SH-SY5Y (cell line): ENCODE data around the gene MC1R.

Source experiments
- GATA2 ChIP-seq: IDR thresholded peaks from 2 replicates; pipeline ENCODE4 v1.6.1; 2011; ENCODE audit warnings: mild to moderate bottlenecking, low read depth, low read length
- GATA3 ChIP-seq: IDR thresholded peaks from 2 replicates; pipeline ENCODE4 v1.6.1; 2011; ENCODE audit warnings: low read depth, mild to moderate bottlenecking, low read length, moderate library complexity

DNA sequence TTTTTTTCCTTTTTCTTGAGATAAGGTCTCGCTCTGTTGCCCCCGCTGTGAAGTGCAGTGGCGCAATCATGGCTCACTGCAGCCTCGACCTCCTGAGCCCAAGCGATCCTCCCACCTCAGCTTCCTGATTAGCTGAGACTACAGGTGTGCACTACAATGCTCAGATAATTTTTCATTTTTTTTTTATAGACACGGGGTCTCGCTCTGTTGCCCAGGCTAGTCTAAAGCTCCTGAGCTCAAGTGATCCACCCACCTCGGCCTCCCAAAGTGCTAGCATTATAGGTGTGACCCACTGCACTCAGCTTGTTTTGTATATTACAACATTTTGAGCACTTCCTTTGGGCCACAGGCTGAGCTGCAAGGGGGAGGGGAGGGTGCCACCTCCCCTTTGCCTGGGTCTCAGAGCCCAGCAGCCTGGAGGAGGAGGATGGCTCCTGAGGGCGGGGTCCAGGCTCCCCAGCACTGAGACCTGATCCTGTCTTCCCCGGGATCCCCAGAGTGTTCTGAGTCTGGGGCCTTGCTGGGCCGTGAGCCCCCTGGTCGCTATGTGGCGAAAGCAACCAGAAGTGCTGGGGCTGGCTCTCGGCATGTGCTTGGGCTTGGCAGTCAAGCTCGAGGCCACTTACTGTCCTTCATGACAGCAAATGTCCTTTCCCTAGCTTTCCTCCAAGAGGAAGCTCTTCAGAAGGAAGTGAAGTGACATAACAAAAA is 38.0 kb downstream of the MC1R start:
- TF ChIP-seq GATA2: no peak
- no peak for TF ChIP-seq GATA3
